ENCODE data around the gene RAB31.

- no peak for TF ChIP-seq CTCF (IDR thresholded peaks at IDR 0.05; ENCODE audit: borderline replicate concordance, extremely low read depth, low read length, poor library complexity, severe bottlenecking)
- no peak for TF ChIP-seq EZH2 (IDR thresholded peaks at IDR 0.05; ENCODE audit: borderline replicate concordance, low read depth, low read length, severe bottlenecking)
These were observed 115.8 kb downstream of the RAB31 start for GRCh38 chr18:9823805-9824473.

Data from DND-41 (cell line).